Stimulated activated CD4-positive, alpha-beta T cell treated with anti-CD3 and anti-CD28 coated beads, Interleukin-4, amount 100 ng/mL, for 48 hours (primary cell): ENCODE data around the gene ABCC4.
"Not testable (repeated sequence)": the region's sequence is repeated elsewhere in the genome, so short reads cannot be mapped to it uniquely, and the experiment has no call there.

ENCODE experiments used
- DNase-seq, 2 donors: peaks; one replicate each; pipeline ENCODE4 v3.0.0-alpha.2; 2020; ENCODE audit warnings: low read depth in 2 of 2

ABCC4 gene

DNA sequence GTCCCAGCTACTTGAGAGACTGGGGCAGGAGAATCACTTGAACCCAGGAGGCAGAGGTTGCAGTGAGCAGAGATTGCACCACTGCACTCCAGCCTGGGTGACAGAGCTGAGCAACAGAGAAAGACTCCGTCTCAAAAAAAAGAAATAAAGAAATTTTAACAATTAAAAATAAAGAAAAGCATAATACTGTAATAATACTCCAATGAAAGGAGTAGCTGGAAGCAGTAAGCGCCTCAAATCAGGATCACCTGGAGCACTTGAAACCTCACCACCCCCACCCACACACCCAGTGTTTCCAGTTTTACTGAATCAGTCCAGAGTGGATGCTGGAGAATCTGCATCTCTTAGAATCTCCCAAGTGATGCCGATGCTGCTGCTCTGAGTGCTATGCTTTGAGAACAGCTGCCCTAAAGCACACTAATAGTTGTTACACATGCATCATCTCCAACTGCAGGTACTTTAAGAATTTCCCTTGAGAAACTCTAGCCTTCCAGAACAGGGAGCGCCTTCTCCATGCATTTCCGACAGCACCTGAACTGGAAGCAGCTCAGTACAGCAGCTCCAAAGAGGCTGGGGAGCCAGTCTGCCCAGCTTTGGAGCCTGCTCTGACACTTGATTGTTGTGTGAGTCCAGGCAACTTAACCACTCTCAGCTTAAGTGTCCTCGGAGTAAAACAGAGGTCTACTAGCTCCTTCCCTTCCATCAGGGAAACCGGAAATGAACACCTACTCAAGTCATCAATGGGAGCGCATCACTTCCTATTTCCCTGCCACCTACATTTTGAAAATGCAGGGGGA lies 2.9 kb downstream of the ABCC4 start:
- no peak for DNase-seq

DNA sequence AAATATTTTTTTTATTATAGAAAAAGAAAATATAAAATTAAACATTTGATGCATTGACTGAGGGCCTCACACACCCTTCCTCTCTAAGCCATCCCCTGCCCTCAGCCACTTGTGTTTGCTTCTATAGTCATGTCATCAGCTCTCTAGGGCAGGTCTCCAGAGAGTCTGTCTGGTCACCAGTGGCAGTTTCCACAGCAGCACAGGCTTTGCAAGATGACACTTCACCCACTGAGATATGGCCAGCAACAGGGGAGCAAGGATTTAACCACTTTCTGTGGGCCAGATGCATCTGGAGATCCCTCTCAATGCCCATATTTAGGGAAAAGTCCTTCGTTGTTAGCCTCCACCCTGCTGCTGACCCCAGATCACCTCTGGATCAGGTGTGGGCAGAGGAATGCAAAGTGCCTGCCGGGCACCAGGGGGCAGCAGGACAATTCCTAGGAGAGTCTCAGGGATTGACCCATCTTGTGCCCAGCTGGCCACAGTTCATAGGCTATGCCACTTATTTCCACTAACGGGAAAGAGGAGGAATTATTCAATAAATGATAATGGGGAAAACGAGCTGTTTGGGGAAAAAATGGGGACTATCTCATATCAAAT lies 4.8 kb downstream of the ABCC4 start:
- no peak for DNase-seq

DNA sequence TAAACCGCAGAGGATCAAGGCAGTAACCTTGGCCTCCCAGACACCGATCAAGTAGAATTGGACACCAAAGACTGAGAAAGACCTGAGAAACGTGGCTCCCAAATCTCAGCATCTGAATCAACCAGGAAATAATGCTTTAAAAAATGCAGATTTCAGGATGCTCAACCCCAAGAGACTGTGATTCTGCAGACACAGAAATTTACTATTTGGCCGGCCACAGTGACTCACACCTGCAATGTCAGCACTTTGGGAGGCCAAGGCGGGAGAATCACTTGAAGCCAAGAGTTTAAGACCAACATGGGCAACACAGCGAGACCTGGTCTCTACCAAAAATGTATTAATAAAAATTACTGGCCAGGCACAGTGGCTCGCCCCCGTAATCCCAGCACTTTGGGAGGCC lies 6.2 kb downstream of the ABCC4 start:
- DNase-seq: no peak

DNA sequence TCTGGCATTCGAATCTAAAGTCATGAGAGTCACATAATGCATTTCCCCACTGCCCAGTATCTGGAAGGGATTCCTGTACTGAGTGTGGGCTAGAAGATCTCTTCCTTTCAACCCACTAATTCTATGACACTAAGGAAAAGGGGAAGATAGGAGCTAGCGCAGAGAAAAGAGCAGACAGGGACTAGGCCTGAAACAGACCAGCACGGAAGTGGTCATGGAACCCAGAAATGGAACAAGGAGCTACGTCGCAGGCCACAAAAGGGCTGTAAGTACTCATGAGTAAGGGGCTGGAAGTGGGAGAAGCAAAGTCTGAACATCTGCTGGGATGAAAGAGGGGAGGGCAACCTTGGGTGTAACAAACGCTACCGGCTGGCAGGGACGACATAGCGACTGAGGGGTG lies 8.6 kb downstream of the ABCC4 start:
- DNase-seq: no peak

DNA sequence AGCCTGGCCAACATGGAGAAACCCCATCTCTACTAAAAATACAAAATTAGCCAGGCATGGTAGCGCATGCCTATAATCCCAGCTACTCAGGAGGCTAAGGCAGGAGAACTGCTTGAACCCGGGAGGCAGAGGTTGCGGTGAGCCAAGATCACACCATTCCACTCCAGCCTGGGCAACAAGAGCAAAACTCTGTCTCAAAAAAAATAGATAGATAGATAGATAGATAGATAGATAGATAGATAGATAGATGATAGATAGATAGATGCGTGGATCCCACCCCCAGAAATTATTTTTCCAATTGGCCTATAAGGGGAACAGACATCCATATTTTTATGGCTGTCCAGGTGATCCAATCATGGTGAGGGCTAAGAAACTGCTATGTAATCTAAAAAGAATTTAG lies 11.3 kb downstream of the ABCC4 start:
- not testable (repeated sequence) for DNase-seq

DNA sequence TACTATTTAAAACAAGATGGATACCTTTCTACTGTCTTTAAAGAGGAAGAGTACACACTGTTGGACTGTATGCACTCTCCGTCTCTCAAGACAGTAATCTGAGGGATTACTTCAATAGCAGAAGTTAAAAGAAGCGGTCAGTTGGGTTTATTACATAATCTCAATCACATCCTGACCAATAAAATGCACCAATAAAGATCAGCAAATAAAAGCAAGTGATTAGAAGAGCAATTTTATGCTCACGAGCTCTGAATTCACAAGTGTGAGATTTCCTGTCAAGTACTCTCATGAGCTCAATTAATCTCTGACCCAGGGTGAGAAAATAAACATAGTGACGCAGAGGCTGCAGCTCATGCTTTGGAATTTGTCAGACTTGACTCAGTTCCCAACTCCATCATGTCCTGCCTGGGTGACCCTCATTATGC lies 12.2 kb downstream of the ABCC4 start:
- no peak for DNase-seq

DNA sequence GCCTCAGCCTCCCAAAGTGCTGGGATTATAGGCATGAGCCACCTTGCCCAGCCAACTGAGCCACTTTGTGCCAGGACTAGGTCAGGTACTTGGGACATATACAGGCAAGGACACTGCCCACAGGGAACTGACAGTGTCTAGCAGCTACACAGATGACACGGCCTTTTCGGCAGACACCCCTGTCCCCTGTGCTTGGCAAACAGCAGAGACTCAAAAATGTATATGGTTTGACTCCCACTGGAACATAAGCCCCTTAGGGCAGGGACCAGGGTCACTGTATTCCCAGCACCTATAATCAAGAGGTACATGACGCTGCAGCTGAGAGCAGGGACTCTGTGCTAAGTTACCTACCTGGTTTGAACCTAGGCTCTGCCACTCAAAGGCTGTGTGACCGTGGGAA lies 16.8 kb downstream of the ABCC4 start:
- DNase-seq: no peak

DNA sequence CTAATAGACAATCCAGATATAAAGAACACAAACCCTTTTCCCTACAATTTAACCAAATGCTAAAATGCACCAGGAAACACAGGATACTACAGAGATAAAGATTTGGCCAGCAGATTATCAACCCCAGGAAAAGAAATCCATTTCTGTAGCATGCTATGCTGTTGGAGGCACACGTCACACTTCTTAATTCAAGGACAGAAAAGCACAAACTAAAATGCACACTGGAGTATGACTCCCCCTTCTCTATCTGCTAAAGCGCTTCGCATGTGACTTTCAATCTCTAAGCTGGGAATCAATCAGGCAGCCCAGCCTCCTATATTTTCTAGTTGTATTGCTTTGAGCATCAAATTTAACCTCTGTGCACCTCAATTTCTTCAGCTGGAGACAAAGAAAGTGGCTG lies 22.2 kb downstream of the ABCC4 start:
- DNase-seq: no peak

DNA sequence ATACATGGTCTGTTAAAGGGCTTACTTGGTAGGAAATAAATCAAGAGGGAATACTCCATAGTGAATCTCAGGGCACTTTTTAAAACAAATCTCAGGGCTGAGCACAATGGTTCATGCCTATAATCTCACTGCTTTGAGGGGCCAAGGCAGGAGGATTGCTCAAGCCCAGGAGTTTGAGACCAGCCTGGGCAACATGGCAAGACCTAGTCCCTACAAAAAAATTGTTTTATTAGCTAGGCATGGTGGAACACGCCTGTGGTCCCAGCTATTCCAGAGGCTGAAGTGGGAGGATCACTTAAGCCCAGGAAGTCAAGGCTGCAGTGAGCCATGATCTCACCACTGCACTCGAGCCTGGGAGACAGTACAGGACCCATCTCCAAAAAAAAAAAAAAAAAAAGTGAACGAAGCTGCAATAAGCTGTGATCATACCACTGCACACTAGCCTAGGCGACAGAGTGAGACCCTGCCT lies 25.2 kb downstream of the ABCC4 start:
- no peak for DNase-seq

DNA sequence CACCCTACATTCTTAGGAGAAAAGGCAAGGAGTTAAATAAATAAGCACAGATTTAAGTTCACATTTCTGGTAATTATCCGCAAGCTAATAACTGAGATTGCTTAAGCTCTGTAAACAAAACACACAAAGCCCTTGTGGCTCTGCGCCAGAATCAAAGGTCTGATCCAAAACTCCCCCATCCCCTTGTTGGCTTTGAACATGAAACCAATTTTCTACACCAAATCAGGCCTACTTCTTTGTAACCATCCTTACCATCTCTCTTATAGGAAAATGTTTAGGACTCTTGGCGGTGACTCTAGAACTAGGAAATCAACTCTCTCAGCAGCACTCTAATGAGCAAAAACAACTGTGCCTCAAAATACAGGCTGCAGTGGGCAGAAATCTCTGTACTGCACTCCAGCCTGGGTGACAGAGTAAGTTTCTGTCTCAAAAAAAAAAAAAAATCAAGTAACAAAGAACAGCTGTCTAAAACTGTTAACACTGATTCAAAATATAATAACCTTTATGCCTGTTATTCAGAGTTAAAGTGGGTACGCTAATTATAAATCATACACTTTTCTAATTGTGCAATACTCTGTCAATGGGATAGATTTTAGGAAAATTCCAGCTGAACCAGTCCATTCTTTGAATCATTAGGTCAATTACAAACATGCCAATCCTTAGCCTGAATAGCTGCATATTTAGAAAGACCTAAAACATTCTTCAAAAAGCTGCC lies 25.8 kb downstream of the ABCC4 start:
- no peak for DNase-seq

DNA sequence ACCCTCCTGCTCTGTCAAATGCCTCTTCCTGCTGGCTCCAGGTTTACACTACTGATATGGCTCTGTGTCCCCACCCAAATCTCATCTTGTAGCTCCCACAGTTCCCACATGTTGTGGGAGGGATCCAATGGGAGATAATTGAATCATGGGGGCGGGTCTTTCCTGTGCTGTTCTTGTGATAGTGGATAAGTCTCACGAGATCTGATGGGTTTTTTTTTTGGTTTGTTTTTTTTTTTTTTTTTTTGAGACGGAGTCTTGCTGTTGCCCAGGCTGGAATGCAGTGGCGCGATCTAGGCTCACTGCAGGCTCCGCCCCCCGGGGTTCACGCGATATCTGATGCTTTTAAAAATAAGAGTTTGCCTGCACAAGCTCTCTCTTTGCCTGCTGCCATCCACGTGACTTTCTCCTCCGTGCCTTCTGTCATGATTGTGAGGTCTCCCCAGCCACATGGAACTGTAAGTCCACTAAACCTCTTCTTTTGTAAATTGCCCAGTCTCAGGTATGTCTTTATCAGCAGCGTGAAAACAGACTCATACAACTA lies 27.6 kb downstream of the ABCC4 start:
- DNase-seq: not testable (repeated sequence)

DNA sequence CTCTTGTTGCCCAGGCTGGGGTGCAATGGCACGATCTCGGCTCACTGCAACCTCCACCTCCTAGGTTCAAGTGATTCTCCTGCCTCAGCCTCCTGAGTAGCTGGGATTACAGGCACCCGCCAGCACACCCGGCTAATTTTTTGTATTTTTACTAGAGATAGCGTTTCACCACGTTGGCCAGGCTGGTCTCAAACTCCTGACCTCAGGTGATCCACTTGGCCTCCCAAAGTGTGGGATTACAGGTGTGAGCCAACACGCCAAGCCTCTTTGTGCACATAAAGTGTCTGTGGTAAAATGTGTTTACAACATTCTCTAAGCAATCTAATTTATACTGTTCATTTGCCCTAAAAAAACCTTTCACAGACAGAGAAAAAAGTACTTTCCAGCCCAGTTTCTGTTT lies 29.2 kb downstream of the ABCC4 start:
- DNase-seq: not testable (repeated sequence)

DNA sequence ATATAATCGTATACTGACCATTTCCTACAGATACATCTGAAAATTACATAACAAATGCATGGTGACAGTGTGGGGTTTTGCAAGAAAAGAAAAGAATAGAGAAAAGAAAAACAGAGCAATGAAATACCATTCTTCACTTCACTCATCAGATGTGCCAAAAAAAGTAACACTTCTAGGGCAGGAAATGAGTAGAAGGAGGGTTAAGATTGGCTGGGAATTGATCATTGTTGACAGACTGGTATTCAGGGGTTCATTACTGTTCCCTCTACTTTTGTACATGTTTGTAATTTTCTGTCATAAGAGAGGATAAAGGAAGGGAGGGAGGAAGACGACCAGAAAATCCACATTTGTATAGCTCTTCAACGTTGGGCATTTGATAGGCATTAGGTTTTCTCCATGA lies 31.5 kb downstream of the ABCC4 start:
- no peak for DNase-seq

DNA sequence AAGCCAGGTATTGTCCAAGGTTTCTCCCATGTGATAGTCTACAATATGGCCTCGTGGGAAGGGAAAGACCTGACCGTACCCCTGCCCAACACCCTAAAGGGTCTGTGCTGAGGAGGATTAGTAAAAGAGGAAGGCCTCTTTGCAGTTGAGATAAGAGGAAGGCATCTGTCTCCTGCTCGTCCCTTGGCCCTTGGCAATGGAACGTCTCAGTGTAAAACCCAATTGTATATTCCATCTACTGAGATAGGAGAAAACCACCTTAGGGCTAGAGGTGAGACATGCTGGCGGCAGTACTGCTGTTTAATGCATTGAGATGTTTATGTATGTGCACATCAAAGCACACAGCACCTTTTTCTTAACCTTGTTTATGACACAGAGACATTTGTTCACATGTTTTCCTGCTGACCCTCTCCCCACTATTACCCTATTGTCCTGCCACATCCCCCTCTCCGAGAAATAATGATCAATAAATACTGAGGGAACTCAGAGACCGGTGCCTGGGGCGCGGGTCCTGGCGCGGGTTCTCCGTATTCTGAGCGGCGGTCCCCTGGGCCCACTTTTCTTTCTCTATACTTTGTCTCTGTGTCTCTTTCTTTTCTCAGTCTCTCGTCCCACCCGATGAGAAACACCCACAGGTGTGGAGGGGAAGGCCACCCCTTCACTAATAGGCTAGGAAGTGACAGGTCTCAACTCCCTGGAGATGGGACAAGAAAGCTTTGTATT lies 32.7 kb downstream of the ABCC4 start:
- DNase-seq: not testable (repeated sequence)

DNA sequence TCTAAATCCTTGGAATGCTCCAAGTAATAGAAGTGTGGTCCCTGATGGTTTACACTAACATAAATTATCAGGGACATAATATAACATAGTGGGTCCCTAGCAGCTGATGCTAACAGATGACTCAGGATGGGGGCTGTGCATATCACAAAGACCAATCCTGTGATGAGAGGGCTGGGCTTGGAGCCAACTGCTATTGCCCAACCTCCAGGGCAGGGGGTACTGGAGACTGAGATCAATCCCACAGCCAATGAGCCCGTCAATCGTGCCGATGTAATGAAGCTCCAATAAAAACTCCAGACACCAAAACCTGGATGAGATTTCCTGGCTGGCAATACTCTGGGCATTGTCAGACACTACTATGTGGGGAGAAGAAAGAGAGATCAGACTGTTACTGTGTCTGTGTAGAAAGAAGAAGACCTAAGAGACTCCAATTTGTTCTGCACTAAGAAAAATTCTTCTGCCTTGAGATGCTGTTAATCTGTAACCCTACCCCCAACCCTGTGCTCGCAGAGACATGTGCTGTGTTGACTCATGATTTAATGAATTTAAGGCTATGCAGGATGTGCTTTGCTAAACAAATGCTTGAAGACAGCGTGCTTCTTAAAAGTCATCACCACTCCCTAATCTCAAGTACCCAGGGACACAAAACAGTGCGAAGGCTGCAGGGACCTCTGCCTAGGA lies 33.4 kb downstream of the ABCC4 start:
- DNase-seq: no peak

DNA sequence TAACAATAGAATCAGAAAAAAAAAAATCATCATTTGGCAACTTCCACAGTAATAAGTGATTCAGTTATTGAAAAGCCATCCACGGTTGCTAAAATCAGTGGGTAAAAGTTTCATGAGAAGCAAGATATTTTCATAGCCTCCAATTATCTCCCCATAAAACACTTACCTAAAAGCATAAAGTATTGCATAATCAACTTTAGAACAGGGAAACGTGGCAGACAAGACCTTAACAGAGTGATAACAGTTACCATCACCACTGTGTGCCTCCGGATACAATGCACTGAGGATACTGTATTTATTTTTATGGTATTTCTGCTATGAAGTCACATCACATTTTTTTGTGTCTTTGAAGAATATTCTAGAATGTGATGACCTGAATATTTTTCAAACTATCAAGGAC lies 37.0 kb downstream of the ABCC4 start:
- DNase-seq: no peak

DNA sequence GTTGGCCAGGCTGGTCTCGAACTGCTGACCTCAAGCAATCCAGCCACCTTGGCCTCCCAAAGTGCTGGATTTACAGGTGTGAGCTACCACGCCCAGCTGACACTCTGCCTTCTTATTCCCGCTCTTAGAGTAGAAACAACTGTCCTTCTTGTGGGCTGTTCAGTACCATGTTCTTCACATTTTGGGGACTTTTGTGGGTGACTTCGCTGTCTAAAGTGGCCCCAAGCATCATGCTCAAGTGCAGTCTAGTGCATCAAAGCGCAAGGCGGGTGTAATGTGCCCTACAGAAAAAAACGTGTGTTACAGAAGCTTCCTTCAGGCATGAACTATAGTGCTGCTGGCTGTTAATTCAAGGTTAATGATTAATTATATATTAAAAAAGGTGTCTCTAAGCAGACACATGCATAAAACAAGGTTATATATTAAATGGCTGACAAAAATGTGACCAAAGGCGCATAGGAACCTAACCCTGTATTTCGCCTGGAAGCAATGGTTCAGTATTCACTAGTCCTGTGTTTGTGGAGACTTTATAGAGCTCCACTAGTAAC lies 38.3 kb downstream of the ABCC4 start:
- DNase-seq: no peak

DNA sequence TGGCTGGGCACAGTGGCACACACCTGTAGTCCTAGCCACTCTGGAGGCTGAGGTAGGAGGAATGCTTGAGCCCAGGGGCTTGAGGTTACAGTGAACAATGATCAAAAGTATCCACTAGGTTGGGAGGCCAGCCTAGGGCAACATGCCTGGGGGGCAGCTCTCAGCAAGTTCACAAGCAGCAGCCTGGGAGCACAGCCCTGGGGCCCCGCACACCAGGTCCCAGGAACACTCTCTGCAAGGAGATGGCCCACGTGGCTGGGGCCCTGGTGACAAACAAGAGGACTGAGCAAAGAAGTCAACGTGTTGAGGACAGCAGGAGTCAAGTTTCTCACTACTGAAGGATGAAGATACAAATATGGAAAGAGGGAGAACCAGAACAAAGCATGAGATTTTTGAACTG lies 39.3 kb downstream of the ABCC4 start:
- no peak for DNase-seq

DNA sequence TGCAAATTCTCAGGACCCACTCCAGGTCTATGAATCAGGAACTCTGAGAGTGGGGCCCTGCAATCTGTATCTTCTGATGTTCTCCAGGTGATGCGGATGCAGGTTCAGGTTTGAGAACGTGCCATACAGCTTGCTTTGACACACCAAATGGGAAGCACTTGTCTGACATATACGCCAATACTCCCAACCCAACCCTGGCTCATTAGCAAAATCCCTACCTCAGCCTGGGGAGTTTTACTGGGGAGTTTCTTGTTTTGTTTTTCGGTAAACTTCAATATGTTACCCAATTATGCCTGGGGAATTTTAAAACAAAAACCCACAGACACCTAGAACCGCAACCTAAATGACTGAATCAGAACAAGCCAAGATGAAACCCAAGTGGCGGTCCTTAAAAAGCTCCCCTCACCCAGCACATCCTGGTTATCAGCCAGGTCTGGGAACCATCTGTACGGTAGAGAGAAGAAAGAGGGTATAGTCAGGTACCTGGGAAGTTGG lies 41.2 kb downstream of the ABCC4 start:
- DNase-seq: no peak

DNA sequence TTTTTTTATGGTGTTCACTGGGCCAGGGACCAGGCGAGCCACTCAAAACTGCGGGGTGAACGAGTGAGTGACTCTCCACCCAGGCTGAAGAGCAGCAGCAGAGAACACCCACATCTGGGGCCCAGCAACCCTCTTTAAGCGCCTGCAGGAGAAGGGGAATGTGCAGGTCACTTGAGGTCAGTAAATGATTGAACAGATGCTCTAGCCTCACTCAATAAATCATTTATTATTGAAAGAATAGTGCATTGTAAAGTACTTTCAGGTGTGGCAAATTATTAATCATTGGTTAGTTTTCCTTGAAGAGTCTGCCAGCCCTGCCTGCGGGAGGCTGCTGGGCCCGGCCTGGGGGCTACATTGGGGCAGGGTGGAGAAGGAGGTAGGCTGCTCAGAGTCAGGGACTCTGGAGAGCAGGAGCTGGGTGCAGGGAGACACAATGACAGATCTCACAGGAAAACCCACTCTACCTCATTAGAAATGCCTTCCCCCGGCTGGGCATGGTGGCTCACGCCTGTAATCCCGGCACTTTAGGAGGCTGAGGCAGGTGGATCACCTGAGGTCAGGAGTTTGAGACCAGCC lies 42.5 kb downstream of the ABCC4 start:
- DNase-seq: no peak
